Activated T-cell treated with anti-CD3 and anti-CD28 coated beads, Interleukin-2, amount 50 U/mL, for 24 hours (primary cell): ENCODE measurements around the gene CACNA1G.

Experiments used
- DNase-seq: peaks from one replicate; pipeline ENCODE4 v3.0.0-alpha.2; 2020
- H3K27ac Mint-ChIP-seq: 2 replicates; pipeline ENCODE4 v1.8.0; 2020; ENCODE audit warnings: mild to moderate bottlenecking, mixed read lengths
- H3K27me3 Mint-ChIP-seq: 2 replicates; pipeline ENCODE4 v1.8.0; 2020; ENCODE audit warnings: mixed read lengths
- H3K36me3 Mint-ChIP-seq: 2 replicates; pipeline ENCODE4 v1.8.0; 2020; ENCODE audit warnings: low read depth, mixed read lengths
- H3K4me1 Mint-ChIP-seq: 2 replicates; pipeline ENCODE4 v1.8.0; 2020; ENCODE audit warnings: low read depth, mixed read lengths
- H3K4me3 Mint-ChIP-seq: 2 replicates; pipeline ENCODE4 v1.8.0; 2020; ENCODE audit warnings: mild to moderate bottlenecking, moderate library complexity, mixed read lengths
- H3K9me3 Mint-ChIP-seq: 2 replicates; pipeline ENCODE4 v1.8.0; 2020; ENCODE audit warnings: mixed read lengths

The CACNA1G gene

DNA sequence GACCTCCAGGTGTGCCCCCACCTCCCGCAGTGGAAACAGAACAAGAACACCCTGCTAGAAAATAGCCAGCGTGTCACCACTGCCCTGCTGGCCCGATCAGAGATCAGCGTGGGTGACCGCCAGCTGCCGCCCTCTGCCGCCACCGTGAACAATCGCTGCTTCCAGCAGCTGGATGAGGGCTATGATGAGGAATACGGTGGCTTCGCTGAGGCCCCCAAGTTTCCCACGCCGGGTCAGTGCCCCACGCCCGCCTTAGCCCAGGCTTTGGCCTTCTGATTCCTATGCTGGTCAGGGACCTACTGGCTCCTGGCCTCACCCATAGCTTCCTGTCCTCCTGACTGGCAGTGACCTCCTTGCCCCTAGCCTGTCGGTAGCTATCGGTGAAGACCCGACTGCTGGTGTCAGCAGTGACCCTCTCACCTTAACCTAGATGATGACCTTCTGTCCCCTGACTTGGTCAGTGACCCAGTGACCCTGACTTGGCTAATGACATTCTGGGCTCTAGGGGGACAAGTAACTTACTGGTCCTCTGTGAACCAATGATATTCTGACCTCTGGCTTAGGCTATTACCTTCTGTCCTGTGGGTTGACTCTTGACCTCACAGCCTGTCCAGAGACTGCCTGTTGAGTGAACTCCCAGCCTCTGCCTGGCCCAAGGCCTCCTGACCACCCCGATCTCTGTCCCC is 11.1 kb upstream of the CACNA1G start:
- Mint-ChIP-seq H3K27ac (no peak overlapping the region), H3K9me3 (no peaks in the 10 kb centered on the region), H3K4me1 (peaks cover 5% of the 10 kb centered on the region), H3K27me3 (peaks cover 8% of the 10 kb centered on the region), H3K4me3 (no peak overlapping the region), H3K36me3 (no peaks in the 10 kb centered on the region)
- no peak for DNase-seq

DNA sequence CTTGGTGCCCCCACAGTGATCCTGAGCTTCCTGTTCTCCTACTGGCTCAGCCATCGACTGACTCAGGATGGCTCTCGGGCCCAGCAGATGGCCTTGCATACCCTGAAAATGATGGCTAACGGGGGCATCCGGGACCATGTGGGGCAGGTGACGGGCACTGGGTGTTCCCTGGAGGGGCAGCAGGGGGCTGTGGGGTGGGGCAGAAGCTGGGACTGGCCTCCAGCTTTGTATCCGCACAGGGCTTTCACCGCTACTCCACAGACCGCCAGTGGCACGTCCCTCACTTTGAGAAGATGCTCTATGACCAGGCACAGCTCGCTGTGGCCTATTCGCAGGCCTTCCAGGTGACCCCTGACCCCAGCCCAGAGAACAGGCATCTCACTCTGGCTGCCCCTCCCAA is 10.5 kb upstream of the CACNA1G start:
- Mint-ChIP-seq H3K4me1 (peaks cover 5% of the 10 kb centered on the region), H3K4me3 (no peak overlapping the region)

DNA sequence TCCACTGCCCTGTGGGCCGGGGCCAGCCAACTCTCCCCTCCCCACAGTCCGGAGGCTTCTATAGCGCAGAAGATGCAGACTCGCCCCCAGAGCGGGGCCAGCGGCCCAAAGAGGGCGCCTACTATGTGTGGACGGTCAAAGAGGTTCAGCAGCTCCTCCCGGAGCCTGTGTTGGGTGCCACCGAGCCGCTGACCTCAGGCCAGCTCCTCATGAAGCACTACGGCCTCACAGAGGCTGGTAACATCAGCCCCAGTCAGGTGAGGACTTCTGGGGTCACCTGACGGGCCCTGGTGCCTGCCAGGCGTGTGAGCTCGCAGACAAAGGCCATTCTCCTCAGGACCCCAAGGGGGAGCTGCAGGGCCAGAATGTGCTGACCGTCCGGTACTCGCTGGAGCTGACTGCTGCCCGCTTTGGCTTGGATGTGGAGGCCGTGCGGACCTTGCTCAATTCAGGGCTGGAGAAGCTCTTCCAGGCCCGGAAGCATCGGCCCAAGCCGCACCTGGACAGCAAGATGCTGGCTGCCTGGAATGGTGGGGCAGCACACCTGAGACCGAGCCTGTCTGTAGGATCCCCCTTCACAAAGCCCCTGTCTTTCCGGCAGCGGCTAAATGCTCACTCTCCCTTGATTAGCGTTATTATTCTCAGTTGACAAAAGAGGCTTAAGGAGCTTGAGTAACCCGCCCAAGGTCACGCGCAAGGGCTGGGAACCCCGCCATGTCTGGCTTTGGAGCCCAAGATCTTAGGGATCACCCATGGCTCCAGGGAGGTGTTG is 9.7 kb upstream of the CACNA1G start:
- DNase-seq, result no peak
- Mint-ChIP-seq H3K27ac (no peak overlapping the region), H3K27me3 (peaks cover 3% of the 10 kb centered on the region), H3K4me1 (peaks cover 5% of the 10 kb centered on the region), H3K36me3 (no peaks in the 10 kb centered on the region), H3K9me3 (no peaks in the 10 kb centered on the region), H3K4me3 (no peak overlapping the region)

More for the DNA sequence above, 10.5 kb upstream of the CACNA1G start:
- Mint-ChIP-seq H3K9me3 (no peaks in the 10 kb centered on the region), H3K27ac (no peak overlapping the region), H3K27me3 (peaks cover 6% of the 10 kb centered on the region), H3K36me3 (no peaks in the 10 kb centered on the region)
- no peak for DNase-seq

DNA sequence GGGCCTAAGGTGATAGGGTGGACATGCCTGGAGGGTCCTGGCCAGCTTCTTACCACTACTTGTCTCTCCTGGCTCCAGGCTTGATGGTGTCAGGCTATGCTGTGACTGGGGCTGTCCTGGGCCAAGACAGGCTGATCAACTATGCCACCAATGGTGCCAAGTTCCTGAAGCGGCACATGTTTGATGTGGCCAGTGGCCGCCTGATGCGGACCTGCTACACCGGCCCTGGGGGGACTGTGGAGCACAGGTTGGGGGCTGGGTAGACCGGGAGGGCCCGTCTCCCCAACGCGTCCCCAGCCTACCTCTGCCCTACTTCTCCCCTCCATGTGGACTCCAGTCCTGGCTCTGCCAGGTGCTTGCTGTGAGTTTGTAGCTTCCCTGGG is 9.1 kb upstream of the CACNA1G start:
- Mint-ChIP-seq H3K4me3 (no peak overlapping the region), H3K27me3 (peaks cover under 1% of the 10 kb centered on the region), H3K9me3 (no peaks in the 10 kb centered on the region), H3K36me3 (no peaks in the 10 kb centered on the region), H3K27ac (no peak overlapping the region), H3K4me1 (peaks cover 5% of the 10 kb centered on the region)
- no peak for DNase-seq

DNA sequence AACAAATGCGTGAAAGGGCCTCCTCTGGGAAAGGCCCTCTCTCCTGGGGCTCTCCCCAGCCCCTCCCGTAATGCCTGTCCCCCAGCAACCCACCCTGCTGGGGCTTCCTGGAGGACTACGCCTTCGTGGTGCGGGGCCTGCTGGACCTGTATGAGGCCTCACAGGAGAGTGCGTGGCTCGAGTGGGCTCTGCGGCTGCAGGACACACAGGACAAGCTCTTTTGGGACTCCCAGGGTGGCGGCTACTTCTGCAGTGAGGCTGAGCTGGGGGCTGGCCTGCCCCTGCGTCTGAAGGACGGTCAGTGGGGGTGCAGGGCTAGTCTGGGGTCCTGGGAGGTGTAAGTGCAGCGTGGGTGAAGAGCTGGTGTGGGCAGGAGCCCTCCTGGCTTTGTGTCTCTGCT is 8.6 kb upstream of the CACNA1G start:
- no peak overlapping the region for H3K27ac Mint-ChIP-seq
- DNase-seq, result no peak
- H3K27me3 Mint-ChIP-seq, result peaks cover 5% of the 10 kb centered on the region
- H3K4me1 Mint-ChIP-seq, result peaks cover 3% of the 10 kb centered on the region
- no peaks in the 10 kb centered on the region for H3K9me3 Mint-ChIP-seq
- no peak overlapping the region for H3K4me3 Mint-ChIP-seq
- H3K36me3 Mint-ChIP-seq, result no peaks in the 10 kb centered on the region

DNA sequence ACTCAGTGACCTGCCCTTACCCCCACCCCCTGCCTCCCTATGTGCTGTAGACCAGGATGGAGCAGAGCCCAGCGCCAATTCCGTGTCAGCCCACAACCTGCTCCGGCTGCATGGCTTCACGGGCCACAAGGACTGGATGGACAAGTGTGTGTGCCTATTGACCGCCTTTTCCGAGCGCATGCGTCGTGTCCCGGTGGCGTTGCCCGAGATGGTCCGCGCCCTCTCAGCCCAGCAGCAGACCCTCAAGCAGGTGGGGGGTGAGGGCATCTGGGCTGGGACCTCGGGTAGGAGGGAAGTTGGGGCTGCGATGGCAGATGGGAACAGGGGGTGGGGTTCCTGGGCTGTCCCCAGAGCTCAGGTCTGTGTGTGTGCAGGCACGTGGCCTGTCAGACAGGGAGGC is 6.3 kb upstream of the CACNA1G start:
- Mint-ChIP-seq H3K27me3 (peaks cover 26% of the 10 kb centered on the region), H3K4me3 (no peak overlapping the region), H3K4me1 (peaks cover 3% of the 10 kb centered on the region), H3K9me3 (no peaks in the 10 kb centered on the region), H3K36me3 (no peaks in the 10 kb centered on the region), H3K27ac (no peak overlapping the region)
- no peak for DNase-seq

DNA sequence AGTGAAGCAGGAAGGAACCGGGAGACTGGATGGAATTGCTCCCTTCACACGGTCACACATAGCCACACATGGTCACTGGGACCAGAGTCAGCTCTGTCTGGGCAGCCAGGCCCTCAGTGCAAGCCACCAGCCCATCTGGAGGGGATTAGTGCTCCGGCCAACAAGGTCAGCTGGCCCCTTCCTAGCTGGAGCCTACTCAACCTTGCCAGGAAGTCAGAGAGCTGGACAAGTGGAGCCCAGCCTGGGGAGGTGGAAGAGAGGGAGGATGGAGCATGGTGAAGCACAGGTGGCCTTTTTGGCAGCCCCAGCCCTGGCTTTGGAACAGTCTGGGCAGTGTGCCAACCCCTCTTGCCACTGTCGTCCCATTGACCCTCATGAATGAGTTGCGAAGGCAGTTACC is 3.7 kb upstream of the CACNA1G start:
- no peaks in the 10 kb centered on the region for H3K9me3 Mint-ChIP-seq
- H3K4me1 Mint-ChIP-seq, result peaks cover 14% of the 10 kb centered on the region
- no peaks in the 10 kb centered on the region for H3K36me3 Mint-ChIP-seq
- no peak overlapping the region for H3K27ac Mint-ChIP-seq
- H3K4me3 Mint-ChIP-seq, result no peak overlapping the region
- no peak for DNase-seq
- peaks cover 38% of the 10 kb centered on the region for H3K27me3 Mint-ChIP-seq

DNA sequence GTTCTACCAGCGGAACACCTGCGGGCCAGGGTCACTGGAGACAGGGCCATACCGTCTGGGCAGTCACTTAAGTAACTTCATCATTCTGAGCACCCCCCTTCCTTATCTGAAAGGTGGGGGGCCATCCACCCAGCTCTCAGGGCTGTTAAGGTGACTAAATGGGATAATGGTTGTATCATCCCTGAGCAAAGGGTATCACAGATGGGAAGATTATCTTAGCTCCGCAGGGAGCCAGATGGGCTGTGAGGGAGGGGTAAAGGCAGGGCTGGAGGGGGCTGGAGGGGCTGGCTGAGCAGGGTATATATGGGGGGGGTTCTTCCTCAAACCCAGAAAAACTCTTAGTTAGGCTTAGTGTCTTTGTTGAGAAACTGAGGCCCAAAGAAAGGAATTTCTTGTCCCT is 2.9 kb upstream of the CACNA1G start:
- Mint-ChIP-seq H3K27ac (no peak overlapping the region), H3K36me3 (no peaks in the 10 kb centered on the region), H3K9me3 (no peaks in the 10 kb centered on the region), H3K4me1 (peaks cover 19% of the 10 kb centered on the region), H3K27me3 (peaks cover 45% of the 10 kb centered on the region), H3K4me3 (no peak overlapping the region)
- no peak for DNase-seq

DNA sequence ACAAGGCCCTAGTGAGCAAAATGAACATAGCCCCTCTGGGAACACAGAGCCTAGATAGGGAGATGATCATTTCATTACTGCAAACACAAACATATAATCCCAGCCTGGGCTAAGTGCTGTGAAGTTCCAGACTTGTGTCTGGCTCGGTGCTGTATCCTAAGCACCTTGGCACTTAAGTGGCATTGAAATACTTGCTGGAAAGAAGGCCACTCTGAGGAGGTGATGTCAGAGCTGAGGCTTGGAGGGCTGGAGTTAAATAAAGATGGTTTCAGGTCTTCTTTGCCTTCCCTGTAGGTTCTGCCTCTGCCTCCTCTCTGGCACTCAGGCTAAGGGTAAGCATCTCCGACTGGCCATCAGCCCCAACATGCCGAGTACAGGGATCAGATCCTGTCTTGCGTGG is 2.4 kb upstream of the CACNA1G start:
- no peaks in the 10 kb centered on the region for H3K9me3 Mint-ChIP-seq
- no peaks in the 10 kb centered on the region for H3K36me3 Mint-ChIP-seq
- peaks cover 47% of the 10 kb centered on the region for H3K27me3 Mint-ChIP-seq
- no peak for DNase-seq
- H3K4me3 Mint-ChIP-seq, result no peak overlapping the region
- no peak overlapping the region for H3K27ac Mint-ChIP-seq
- peaks cover 19% of the 10 kb centered on the region for H3K4me1 Mint-ChIP-seq

DNA sequence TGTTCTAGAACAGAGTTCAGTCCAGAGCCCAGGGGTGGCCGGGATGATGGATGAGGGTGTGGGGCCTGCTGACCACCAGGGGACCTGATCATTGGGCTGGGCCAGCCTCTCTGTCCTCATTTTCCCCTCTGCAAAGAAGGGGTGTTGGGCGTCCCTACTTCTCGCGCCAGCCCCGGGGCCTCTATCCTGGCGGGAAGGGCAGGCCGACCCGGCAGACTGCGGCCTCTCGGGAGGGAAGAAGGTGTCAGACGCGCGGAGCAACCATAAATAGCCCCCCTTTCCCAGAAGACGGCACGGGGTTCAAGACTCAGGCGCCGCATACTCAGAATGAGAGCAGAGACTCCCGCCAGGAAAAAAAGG is 2.0 kb upstream of the CACNA1G start:
- no peak for DNase-seq
- H3K4me1 Mint-ChIP-seq, result peaks cover 19% of the 10 kb centered on the region
- H3K27me3 Mint-ChIP-seq, result peaks cover 52% of the 10 kb centered on the region
- no peak overlapping the region for H3K4me3 Mint-ChIP-seq
- no peaks in the 10 kb centered on the region for H3K36me3 Mint-ChIP-seq
- H3K27ac Mint-ChIP-seq, result no peak overlapping the region
- no peaks in the 10 kb centered on the region for H3K9me3 Mint-ChIP-seq

DNA sequence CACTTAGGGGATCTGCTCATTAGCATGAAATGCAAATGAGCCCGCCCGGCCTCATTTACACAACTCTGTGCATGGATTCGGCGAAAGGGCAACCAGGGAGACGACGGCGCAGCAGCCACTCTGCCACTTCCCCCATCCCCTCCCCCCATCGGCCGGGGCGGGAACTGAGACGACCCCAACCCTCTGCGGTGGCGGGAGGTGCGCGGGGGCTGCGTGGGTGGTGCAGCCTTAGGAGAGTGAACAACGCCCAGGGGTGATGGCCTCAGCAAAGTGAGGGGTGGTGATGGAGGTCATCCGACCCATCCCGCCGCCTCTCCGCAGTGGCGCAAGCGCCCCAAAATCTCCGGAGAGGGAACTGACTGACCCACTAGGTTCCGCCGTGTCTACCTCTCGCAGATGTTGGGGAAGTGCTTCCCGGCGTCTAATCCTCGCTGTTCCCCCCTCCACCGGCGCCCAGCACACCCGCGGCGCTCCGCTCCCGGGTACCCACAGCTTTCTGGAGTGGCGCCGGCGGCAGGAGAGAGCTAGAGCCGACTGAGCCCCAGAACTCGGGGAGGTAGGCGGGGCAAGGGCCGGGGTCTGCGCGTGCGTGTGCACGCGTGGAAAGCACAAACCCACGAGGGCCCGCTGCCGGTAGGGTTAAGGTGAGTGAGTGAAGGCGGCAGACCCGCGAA is 1.4 kb upstream of the CACNA1G start:
- Mint-ChIP-seq H3K27me3 (peaks cover 57% of the 10 kb centered on the region), H3K36me3 (no peaks in the 10 kb centered on the region), H3K27ac (no peak overlapping the region), H3K4me1 (peaks cover 19% of the 10 kb centered on the region), H3K9me3 (no peaks in the 10 kb centered on the region), H3K4me3 (peak overlapping the region; percentile 46)
- peak; percentile 47 for DNase-seq

DNA sequence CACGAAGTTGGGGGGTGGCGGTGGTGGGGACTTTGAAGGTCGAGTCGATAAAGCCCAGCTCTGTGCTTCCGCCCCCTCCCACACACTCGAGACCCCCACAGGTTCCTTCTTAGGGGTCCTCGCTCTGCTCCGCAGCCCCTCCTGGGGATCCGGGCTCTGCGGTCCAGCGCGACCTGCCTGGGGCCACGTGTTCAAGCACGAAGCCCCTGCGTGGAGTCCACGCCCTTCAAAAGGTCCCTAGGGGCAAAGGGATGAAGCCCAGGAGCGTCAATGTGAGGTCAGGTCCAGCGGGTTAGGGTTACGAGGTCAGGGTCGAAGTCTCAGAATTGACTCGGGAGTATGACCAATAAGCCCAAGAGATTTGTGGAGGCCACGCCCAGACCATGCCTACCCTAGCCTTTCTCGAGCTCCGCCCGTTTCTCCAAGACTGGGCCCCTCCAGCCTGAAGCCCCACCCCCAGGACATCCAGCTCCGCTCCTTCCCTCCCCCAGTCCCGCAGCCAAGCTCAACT is 786 bp upstream of the CACNA1G start:
- Mint-ChIP-seq H3K4me1 (peaks cover 19% of the 10 kb centered on the region), H3K4me3 (peak overlapping the region; percentile 66), H3K9me3 (no peaks in the 10 kb centered on the region), H3K27me3 (peaks cover 63% of the 10 kb centered on the region), H3K36me3 (no peaks in the 10 kb centered on the region), H3K27ac (no peak overlapping the region)
- peak; percentile 56 for DNase-seq

DNA sequence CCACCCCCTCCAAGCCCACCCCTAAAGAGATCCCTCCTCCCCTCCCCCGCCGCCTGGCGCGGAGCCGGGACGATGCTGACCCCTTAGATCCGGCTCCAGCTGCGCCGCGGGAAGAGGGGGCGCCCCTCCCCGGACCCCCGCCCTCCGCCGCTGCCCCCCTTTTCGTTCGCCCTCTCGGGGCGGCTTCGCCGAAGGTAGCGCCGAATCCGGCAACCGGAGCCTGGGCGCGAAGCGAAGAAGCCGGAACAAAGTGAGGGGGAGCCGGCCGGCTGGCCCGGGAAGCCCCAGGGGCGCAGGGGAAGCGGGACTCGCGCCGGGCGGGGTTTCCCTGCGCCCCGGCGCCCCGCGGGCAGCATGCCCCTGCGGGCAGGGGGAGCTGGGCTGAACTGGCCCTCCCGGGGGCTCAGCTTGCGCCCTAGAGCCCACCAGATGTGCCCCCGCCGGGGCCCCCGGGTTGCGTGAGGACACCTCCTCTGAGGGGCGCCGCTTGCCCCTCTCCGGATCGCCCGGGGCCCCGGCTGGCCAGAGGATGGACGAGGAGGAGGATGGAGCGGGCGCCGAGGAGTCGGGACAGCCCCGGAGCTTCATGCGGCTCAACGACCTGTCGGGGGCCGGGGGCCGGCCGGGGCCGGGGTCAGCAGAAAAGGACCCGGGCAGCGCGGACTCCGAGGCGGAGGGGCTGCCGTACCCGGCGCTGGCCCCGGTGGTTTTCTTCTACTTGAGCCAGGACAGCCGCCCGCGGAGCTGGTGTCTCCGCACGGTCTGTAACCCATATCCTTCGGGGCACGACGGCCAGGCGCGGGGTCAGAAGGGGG is 623 bp downstream of the CACNA1G start:
- Mint-ChIP-seq H3K36me3 (no peaks in the 10 kb centered on the region), H3K4me3 (no peak overlapping the region), H3K27me3 (peaks cover 77% of the 10 kb centered on the region), H3K4me1 (peaks cover 19% of the 10 kb centered on the region), H3K27ac (no peak overlapping the region), H3K9me3 (no peaks in the 10 kb centered on the region)
- DNase-seq, result peak; percentile 50

DNA sequence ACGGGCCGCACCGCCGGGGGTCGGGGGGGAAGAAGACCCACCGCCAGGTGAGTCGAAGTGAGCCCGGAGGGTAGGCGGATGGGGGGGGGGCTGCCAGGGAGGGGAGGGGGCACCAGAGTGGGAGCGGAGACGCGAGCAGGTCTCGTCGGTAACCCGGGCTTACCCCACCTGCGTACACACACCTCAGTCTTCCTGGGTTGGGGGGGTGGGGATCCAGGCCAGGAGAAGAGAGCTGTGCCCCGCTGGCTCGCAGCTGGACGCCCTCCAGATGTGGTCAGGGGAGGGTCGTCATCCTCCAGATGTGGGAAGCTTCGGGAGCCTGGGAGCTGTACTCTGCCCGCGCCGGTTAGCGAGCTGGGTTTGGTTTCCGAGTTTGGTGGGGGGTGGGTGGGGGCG is 1.2 kb downstream of the CACNA1G start:
- Mint-ChIP-seq H3K4me1 (peaks cover 19% of the 10 kb centered on the region), H3K27me3 (peaks cover 80% of the 10 kb centered on the region), H3K4me3 (no peak overlapping the region), H3K9me3 (no peaks in the 10 kb centered on the region), H3K27ac (no peak overlapping the region), H3K36me3 (no peaks in the 10 kb centered on the region)
- DNase-seq, result no peak
